Endometrium (tissue), 2 donors: Measurements from ENCODE around the gene BRCA1.

Source experiments
- FAIRE-seq: peaks from 2 replicates; lab custom pipeline; 2012; peaks lifted over from hg19 to GRCh38; lab: Jason Lieb, UNC
- donor health status: control.
- donor health status: control.

The BRCA1 gene

GRCh38 chr17:43024407-43025289 is 100.5 kb downstream of the BRCA1 start, which contains the start of gene RND2:
Gene RND2, plus strand, starts transcription at chr17:43025231. Its CDS starts 117 bp downstream, at chr17:43025348.
- FAIRE-seq = no peak

GRCh38 chr17:43021741-43022512 is 103.2 kb downstream of the BRCA1 start, which contains the start of gene VAT1:
Gene VAT1, minus strand, starts transcription at chr17:43022385. Its CDS starts 63 bp downstream, at chr17:43022322.
- FAIRE-seq = no peak

GRCh38 chr17:43020789-43021740 is 104.1 kb downstream of the BRCA1 start:
- no peak for FAIRE-seq

- FAIRE-seq = no peak
Measured at GRCh38 chr17:43020030-43020621, 105.0 kb downstream of the BRCA1 start.

GRCh38 chr17:43019418-43019817 is 105.7 kb downstream of the BRCA1 start:
- FAIRE-seq = no peak

GRCh38 chr17:43018932-43019331 is 106.2 kb downstream of the BRCA1 start:
- FAIRE-seq = no peak

- no peak for FAIRE-seq
Measured at GRCh38 chr17:43018008-43018853, 106.9 kb downstream of the BRCA1 start.

GRCh38 chr17:43016216-43016615 is 108.9 kb downstream of the BRCA1 start:
- FAIRE-seq = no peak

- no peak for FAIRE-seq
Measured at GRCh38 chr17:43015579-43015978, 109.6 kb downstream of the BRCA1 start.

- FAIRE-seq = no peak
Measured at GRCh38 chr17:43014649-43015542, 110.3 kb downstream of the BRCA1 start.

- FAIRE-seq = no peak
Measured at GRCh38 chr17:43014020-43014648, 111.0 kb downstream of the BRCA1 start.

GRCh38 chr17:43013296-43013695 is 111.9 kb downstream of the BRCA1 start:
- no peak for FAIRE-seq

GRCh38 chr17:43011728-43012472 is 113.3 kb downstream of the BRCA1 start:
- no peak for FAIRE-seq

GRCh38 chr17:43010667-43011308 is 114.4 kb downstream of the BRCA1 start:
- FAIRE-seq = no peak

GRCh38 chr17:43006639-43007551 is 118.3 kb downstream of the BRCA1 start, which contains the start of gene IFI35:
Gene IFI35, plus strand, starts transcription at chr17:43006784. Its CDS starts 164 bp downstream, at chr17:43006948.
- FAIRE-seq = no peak

GRCh38 chr17:43003542-43004172 is 121.5 kb downstream of the BRCA1 start:
- FAIRE-seq = no peak
